ENCODE results near the gene APBA2.
A peak's percentile ranks its signal among the peaks of the same experiment; 100 is the strongest.

The APBA2 gene

DNA sequence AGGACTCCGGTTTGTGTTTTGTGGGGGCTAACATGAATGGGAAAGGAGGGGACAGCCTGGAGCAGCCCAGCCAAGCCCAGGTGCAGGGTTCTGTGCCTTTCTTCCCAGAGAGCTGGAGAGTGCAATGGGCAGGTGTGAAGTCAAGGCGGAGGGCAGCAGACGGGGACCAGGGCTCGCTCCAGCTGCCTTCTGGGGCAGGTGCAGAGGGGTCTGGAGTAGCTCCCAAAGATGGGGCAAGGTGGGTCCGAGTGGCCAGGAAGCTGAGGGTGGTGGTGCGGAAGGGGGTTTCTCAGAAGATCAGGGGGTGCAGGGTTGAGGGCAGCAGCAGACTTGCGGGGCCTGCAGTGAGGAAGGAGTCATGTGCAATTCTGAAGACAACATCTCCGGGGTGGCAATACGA lies 225.0 kb downstream of the APBA2 start:
- no peak for DNase-seq

DNA sequence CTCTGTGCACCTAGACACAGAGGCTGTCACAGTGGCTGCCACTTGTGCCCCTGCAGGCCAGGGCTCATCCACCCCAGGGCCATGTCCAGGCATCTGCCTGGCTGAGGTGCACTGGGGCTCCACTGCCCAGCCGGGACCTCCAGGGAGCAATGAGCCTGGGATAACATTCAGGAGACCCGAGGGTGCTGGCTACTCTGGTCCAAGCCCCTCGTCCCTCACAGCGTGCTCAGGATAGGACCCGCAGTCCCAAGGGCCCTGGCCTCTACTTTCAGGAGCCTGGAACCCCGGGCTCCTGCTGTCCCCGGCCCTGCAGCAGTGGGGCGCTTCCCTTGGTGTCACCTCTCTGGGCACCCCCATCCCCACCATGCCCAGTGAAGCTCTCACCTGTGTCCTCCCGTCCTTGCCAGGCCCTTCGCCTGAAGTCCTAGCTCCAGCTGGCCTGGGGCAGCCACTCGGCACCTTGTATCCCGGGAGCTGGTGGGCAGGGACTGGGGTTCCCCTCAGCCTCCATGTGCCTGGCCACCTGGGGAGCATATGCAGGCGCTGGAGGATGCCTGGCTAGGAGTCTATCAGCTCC lies 226.0 kb downstream of the APBA2 start:
- no peak for DNase-seq

GRCh38 chr15:29113336-29114220 lies 227.8 kb downstream of the APBA2 start:
- DNase-seq = no peak

- DNase-seq = no peak
Measured at GRCh38 chr15:29114221-29115092, 228.7 kb downstream of the APBA2 start.

DNA sequence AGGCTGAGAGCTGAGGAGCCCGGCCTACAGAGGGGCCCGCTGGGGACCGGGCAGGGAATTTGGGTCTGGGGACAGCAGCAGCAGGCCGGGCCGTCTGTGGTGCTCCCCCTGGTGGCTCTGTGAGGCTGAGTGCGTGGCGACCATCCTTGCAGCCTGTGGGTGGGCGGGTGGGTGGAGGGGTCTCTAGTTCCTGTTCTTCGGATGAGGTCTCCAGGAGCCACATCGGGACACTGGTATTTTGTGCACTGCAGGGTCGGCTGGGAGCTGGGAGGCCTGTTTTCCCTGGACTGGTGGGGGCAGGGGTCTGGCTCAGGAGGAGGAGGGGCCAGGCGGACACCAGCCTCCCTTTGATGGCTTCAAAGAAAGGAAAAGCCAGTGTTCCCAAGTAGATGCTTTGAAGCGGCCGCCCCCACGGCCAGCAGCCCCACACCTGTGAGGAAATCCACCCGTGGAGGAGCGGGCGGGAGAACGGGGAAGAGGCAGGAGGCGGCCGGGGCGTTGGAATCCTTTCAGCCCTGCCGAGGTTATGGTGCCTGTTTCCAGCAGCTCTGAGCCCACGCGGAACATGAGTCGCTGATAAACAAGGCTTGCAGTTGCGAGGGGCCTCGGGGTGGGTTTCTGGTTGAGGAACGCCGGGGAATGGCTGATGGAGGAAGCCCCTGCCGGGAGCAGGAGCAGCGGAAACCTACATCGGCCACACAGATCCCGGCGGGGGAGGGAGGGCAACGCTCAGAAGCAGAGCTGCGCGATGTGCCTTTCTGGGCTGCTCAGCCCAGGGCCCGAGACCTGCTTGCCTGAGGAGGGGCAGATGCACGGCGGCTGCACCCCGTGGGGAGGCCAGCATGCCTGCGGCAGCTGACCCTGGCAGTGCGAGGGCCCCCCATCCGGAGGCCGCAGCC lies 229.6 kb downstream of the APBA2 start:
- DNase-seq = no peak

GRCh38 chr15:29116970-29117700 lies 231.4 kb downstream of the APBA2 start:
- DNase-seq = no peak

DNA sequence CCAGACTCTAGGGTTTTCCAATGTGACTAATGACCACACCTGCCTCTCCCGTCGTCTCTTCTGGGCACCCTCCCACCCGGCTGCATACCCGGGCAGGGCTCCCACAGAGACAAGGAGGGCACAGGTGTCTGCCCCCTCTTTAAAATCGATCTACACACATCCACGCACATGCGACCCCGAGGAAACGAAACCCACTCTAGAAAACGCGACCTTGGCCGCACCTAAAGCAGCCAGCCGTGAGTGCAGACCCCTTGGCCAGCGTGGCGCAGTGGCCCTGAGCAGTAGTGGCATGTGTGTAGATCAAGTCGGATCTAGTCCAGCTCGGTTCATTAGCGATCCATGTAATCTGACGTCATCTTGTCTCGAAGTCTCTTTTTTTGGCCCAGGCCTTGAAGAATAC lies 232.0 kb downstream of the APBA2 start:
- no peak for DNase-seq

- no peak for DNase-seq
Measured at GRCh38 chr15:29119847-29120246, 234.1 kb downstream of the APBA2 start.

DNA sequence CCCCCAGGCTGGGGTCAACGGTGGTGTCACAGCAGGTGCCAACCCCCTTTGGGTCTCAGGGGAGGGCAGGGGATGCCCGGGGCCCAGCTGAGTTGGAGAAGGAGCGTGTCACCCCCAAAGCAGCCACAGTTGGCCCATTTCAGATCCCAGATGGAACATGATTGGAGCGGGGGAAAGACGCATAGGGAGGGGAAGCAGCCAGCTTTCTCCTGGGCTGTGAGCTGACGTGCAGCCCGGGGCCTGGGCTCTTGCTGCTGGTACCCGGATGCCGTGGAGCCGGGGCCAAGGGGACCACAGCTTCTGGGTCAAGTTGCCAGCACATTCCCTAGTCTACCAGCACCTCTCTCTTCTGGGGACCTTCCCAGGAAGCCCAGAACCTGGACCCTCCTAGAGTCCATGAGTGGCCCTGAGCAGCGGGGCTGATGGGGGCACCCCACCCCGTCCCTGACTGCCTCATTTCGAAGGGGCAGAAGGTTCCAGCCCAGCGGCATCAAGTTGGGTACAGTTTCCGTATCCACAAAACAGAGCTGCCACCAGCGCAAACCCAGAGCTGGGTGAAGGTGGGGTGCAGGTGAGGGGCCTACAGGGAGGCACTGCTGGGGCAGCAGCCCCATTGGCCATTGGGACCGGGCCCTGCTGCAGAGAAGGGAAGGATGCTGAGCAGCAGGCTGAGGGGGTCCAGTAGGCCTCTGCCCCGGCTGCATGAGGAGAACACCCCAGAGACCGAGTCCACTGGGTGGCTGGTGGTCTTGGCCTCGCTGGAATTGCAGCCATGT lies 235.0 kb downstream of the APBA2 start:
- DNase-seq = no peak

- no peak for DNase-seq
Measured at GRCh38 chr15:29121369-29121656, 235.5 kb downstream of the APBA2 start.

DNA sequence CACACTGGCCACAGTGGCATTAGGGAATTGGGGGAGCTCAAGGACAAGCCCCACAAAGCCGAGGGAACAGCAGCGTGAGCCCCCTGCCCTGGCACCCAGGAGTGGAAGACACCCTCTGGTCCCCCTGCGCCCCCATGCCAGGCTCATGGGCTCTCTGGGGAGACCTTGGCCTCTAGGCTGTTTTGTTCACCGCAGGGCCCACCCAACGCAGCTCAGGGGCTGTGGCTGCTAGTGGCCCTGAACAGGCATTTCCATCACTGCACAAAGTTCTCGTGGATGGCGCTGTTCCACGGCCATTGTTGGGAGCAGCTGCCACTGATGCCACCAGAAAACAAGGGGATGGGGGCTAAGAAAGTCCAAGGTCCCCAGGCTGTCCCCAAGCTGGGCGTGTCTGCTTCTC lies 236.1 kb downstream of the APBA2 start:
- DNase-seq = no peak

GRCh38 chr15:29122506-29122905 lies 236.7 kb downstream of the APBA2 start:
- DNase-seq = peak; percentile 34

DNA sequence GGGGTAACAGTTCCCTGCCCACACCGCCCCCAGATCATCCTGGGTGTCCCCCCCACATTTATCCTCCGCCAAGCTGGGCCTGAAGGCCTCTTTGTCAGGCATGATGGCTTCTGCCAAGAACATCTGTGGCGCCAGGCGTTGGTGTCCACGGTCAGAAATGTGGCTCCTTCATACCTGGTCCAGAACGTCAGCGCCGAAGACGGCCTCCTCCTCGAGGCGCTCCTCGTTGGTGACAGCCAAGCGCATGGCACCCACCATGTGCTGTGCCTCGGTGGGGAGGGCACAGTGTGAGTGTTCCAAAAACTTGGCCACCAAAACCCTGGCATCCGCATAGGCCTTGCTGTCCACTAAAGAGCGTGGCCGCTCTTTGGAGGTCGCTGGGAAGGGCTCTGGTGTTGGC lies 237.4 kb downstream of the APBA2 start:
- no peak for DNase-seq

DNA sequence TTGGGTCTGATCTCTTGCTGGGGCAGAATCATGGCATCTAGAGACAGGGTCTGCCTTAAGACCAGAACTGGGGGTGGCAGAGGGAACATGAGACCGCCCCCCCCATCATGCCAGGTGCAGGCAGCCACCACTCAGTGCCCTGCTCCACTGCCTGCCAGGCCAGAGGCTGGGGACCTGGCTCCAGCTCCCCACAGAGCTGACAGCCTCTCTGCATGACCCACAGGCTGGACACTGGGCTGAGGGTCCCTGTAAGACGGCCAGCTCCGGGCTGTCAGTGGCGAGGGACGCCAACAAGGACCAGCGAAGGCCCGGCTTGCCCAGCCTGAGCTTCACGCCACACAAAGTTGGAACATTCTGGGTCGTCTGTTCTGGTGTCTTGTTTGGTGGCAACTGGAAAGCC lies 238.2 kb downstream of the APBA2 start:
- DNase-seq = no peak

DNA sequence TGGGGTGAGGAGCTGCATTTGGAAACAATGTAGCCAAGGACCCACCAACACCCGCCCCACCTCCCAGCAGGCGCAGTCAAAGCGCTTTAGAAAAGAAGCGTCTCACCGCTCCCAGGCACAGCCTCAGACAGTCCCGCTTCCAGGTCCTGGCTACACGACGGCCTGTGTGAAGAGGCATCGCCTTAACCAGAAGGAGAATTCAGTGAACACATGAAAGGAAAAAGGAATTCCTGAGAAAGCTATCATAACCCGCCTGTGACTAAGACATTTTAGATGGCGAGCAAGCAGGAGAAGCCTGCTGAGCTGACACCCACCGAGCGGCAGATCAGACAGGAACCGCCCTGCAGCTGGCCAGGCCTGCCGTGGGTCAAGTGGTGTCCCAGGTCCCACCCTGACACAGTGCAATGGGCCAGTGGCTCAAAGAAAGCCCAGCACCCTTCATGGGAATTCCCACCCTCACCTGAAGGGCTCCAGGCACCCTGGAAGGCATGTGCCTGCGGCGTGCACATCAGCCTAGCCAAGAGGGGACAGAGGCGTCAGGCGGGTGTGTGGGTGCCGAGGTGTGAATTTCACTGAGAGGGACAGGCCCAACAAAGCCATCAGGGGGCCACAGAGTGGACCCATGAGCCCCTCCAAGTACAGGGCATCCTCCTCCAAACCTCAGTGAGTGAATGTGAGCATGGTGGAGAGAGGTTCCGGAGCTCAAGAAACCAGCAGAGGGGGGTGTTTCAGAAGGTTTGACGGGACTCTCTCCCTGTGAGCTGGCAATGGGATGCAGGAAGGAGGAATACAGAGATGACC lies 239.0 kb downstream of the APBA2 start:
- peak; percentile 30 for DNase-seq

GRCh38 chr15:29125382-29126207 lies 239.8 kb downstream of the APBA2 start:
- no peak for DNase-seq

- DNase-seq = no peak
Measured at GRCh38 chr15:29126208-29126536, 240.4 kb downstream of the APBA2 start.

DNA sequence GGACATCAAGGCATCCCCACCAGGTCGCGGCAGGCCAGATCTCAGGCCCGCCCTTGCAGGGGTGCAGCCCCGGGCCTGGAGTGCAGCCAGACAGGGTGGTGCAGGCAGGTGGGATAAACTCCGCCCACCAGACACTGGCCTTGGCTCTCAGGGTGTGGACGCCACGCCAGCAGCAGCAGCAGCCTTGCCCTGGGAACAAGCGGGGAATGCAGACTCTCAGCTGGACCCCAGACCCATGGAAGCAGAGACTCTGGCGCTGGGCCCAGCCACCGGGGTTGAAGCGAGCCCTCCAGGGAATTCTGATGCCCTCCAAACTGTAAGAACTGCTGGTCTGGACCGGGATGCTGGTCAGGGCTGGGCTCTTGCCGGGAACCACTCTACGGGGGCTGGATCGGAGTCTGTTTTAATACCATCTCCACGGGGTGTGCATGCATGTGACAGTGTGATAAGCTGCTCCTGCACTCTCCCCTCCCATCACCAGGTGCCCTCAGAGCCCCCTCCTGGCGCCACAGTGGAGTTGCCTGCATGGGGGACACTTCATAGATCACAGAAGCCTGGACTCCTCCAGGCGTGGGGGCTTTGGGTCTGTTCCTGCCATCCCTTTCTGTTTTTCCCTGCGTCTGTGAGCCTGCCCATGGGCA lies 241.2 kb downstream of the APBA2 start:
- DNase-seq = peak; percentile 48
